SK-N-SH (cell line): Measurements from ENCODE around the gene NBEA. TPM values are rescaled to one million over a fixed set of nuclear protein-coding genes. Genes with fewer than 3 reads are reported as not detected.
A peak's percentile ranks its signal among the peaks of the same experiment; 100 is the strongest.

Experiments used
- CTCF ChIA-PET: fragments of 300-600, 350-600 bp; formaldehyde crosslinking; extraction: SDS; loops from one replicate; lab custom pipeline; 2021; lab: Yijun Ruan, JAX
- POLR2A ChIA-PET: fragments of 350-600 bp; sonication (Branson Sonifier 250); formaldehyde crosslinking; extraction: SDS; loops from one replicate; lab custom pipeline; 2020; ENCODE audit warnings: antibody characterized with exemption, inconsistent platforms; lab: Yijun Ruan, JAX
- DNase-seq: peaks from one replicate; pipeline ENCODE4 v3.0.0; 2012
- H2AFZ ChIP-seq: fragments of 200-600 bp; sonication (generic); 2 replicates; pipeline ENCODE4 v1.8.1; 2016; ENCODE audit warnings: antibody characterized with exemption, mild to moderate bottlenecking, low read depth
- H3F3A ChIP-seq: fragments of 200-600 bp; sonication (generic); replicated peaks from 2 replicates; pipeline ENCODE3; 2016; ENCODE audit warnings: antibody characterized with exemption, mild to moderate bottlenecking; ENCODE audit not compliant: insufficient read depth
- H3K27ac ChIP-seq, 2 experiments: fragments of 200-500 bp in 1 of 2; fragments of 200-600 bp in 1 of 2; sonication (Bioruptor generic) in 1 of 2; sonication (generic), shearing (Covaris generic) in 1 of 2; 2 replicates each; pipeline versions ENCODE4 v1.5.1 to v1.6.1; 2014 to 2016; ENCODE audit warnings: low read depth in 2 of 2, inconsistent platforms in 1 of 2, low read length in 1 of 2, mild to moderate bottlenecking in 1 of 2, mixed read lengths in 1 of 2
- H3K27me3 ChIP-seq: fragments of 200-600 bp; sonication (generic), shearing (Covaris generic); 2 replicates; pipeline ENCODE4 v1.6.1; 2016; ENCODE audit warnings: mixed run types; ENCODE audit not compliant: insufficient read depth
- H3K36me3 ChIP-seq, 2 experiments: fragments of 200-500 bp in 1 of 2; fragments of 200-600 bp in 1 of 2; sonication (Bioruptor generic) in 1 of 2; sonication (generic) in 1 of 2; replicated peaks in 1 of 2; 2 replicates each; pipeline versions ENCODE3 to v1.5.1; 2014 to 2016; ENCODE audit warnings: low read length in 1 of 2, mild to moderate bottlenecking in 1 of 2; ENCODE audit not compliant: insufficient read depth in 2 of 2, control insufficient read depth in 1 of 2
- H3K4me1 ChIP-seq, 2 experiments: fragments of 200-500 bp in 1 of 2; fragments of 200-600 bp in 1 of 2; sonication (Bioruptor generic) in 1 of 2; sonication (generic), shearing (Covaris generic) in 1 of 2; 2 replicates each; pipeline versions ENCODE4 v1.5.1 to v1.6.1; 2014 to 2016; ENCODE audit warnings: low read depth in 1 of 2, low read length in 1 of 2, mixed run types in 1 of 2; ENCODE audit not compliant: insufficient read depth in 2 of 2, control insufficient read depth in 1 of 2
- H3K4me2 ChIP-seq: fragments of 200-600 bp; sonication (generic), shearing (Covaris generic); 2 replicates; pipeline ENCODE4 v1.6.1; 2017; ENCODE audit warnings: mixed run types
- H3K4me3 ChIP-seq, 2 experiments: fragments of 200-500 bp in 1 of 2; fragments of 200-600 bp in 1 of 2; sonication (Bioruptor generic) in 1 of 2; sonication (generic), shearing (Covaris generic) in 1 of 2; 2 replicates each; pipeline versions ENCODE4 v1.5.1 to v1.8.1; 2014 to 2016; ENCODE audit warnings: low read depth in 2 of 2, inconsistent platforms in 1 of 2, low read length in 1 of 2, mild to moderate bottlenecking in 1 of 2, mixed read lengths in 1 of 2, moderate library complexity in 1 of 2
- H3K79me2 ChIP-seq: fragments of 200-600 bp; sonication (generic); 2 replicates; pipeline ENCODE4 v1.8.1; 2017; ENCODE audit warnings: mild to moderate bottlenecking; ENCODE audit not compliant: insufficient read depth
- H3K9ac ChIP-seq: fragments of 200-600 bp; sonication (generic); 2 replicates; pipeline ENCODE4 v1.6.1; 2017; ENCODE audit warnings: mixed run types
- H3K9me2 ChIP-seq: fragments of 200-600 bp; sonication (generic); 2 replicates; pipeline ENCODE4 v1.6.1; 2017; ENCODE audit warnings: mixed run types
- H3K9me3 ChIP-seq: fragments of 200-600 bp; sonication (generic); 2 replicates; pipeline ENCODE4 v1.6.1; 2017; ENCODE audit warnings: mixed run types, mild to moderate bottlenecking, moderate library complexity
- H4K20me1 ChIP-seq: fragments of 200-600 bp; sonication (generic); 2 replicates; pipeline ENCODE4 v1.6.1; 2017; ENCODE audit warnings: mild to moderate bottlenecking, mixed run types; ENCODE audit not compliant: insufficient read depth
- CTCF ChIP-seq: fragments of 200-600 bp; sonication (generic); IDR thresholded peaks from 2 replicates; pipeline ENCODE4 v1.6.1; 2017; ENCODE audit warnings: antibody characterized with exemption, mild to moderate bottlenecking, moderate library complexity
- FOSL2 ChIP-seq: IDR thresholded peaks from 2 replicates; pipeline ENCODE4 v1.4.0; 2012; ENCODE audit warnings: low read depth, mild to moderate bottlenecking, moderate library complexity, borderline replicate concordance
- GATA2 ChIP-seq: sonication (generic); formaldehyde crosslinking; IDR thresholded peaks from 2 replicates; pipeline ENCODE4 v1.5.0; 2020; ENCODE audit warnings: mild to moderate bottlenecking, missing genetic modification reagents
- MAX ChIP-seq: IDR thresholded peaks from 2 replicates; pipeline ENCODE4 v1.4.0; 2012; ENCODE audit warnings: low read depth
- MEF2A ChIP-seq: IDR thresholded peaks from 2 replicates; pipeline ENCODE4 v1.4.0; 2012; ENCODE audit warnings: low read depth, borderline replicate concordance
- NRF1 ChIP-seq: IDR thresholded peaks from 2 replicates; pipeline ENCODE4 v1.6.1; 2012; ENCODE audit warnings: low read depth, mild to moderate bottlenecking, low read length
- POLR2AphosphoS5 ChIP-seq: IDR thresholded peaks from 2 replicates; pipeline ENCODE4 v1.6.1; 2012; ENCODE audit warnings: low read depth, low read length
- RAD21 ChIP-seq: IDR thresholded peaks from 2 replicates; pipeline ENCODE4 v1.6.1; 2012; ENCODE audit warnings: mild to moderate bottlenecking, low read length
- RCOR1 ChIP-seq: fragments of 150-350 bp; IDR thresholded peaks from 2 replicates; pipeline ENCODE4 v1.6.1; 2017; ENCODE audit warnings: antibody characterized with exemption, low read length
- REST ChIP-seq: IDR thresholded peaks from 2 replicates; pipeline ENCODE4 v1.6.1; 2012; ENCODE audit warnings: mild to moderate bottlenecking, low read depth, low read length, moderate library complexity
- TCF12 ChIP-seq: IDR thresholded peaks from 2 replicates; pipeline ENCODE4 v1.4.0; 2012
- ZBTB33 ChIP-seq: IDR thresholded peaks from 2 replicates; pipeline ENCODE4 v1.4.0; 2012; ENCODE audit warnings: low read depth, borderline replicate concordance
- WGBS: methylation state at CpG from one replicate; pipeline ENCODE4 v1.1.6; 2017; ENCODE audit warnings: low lambda C conversion rate; 5-methylcytosine and 5-hydroxymethylcytosine counted together
- polyA plus RNA-seq, 3 experiments: library from polyadenylated mRNA; depleted of rRNA; stranded (reverse); fragments of >200 nt; gene quantifications; 2 replicates each; pipeline ENCODE4 v1.2.3, GENCODE V29; 2012

The NBEA gene
- polyA plus RNA-seq, 1 of the 3 experiments (the other 2 are of a cell fraction) = 12.3 TPM

- Histone ChIP-seq H4K20me1 (no peaks in the 10 kb centered on the region), H3F3A (peaks cover 38% of the 10 kb centered on the region), H3K4me2 (no peak overlapping the region), H3K79me2 (no peaks in the 10 kb centered on the region), H3K9me2 (no peaks in the 10 kb centered on the region), H3K9me3 (no peaks in the 10 kb centered on the region), H3K36me3 (peaks cover 0 to 12% of the 10 kb centered on the region in 2 experiments), H3K27ac (no peak overlapping the region), H3K9ac (no peak overlapping the region), H2AFZ (no peak overlapping the region), H3K27me3 (no peaks in the 10 kb centered on the region), H3K4me1 (peaks cover 12 to 16% of the 10 kb centered on the region in 2 experiments; a peak in 2 of 4 replicates), H3K4me3 (no peak overlapping the region)
- TF ChIP-seq FOSL2 = no peak
- TF ChIP-seq POLR2AphosphoS5 = no peak
- no peak for TF ChIP-seq CTCF
- TF ChIP-seq MAX = no peak
- ChIA-PET POLR2A (no interaction called here), CTCF (interaction anchor here (1.5 kb wide), 1 partner anchor 235 kb away, joined by 3 read pairs; no protein-coding TSS in a partner anchor)
- WGBS = 71% methylated on average over 3 of the region's 3 CpGs
- no peak for DNase-seq
These were observed 615.4 kb downstream of the NBEA start for GRCh38 chr13:35557475-35557874.

GRCh38 chr13:35561540-35561939, 619.5 kb downstream of the NBEA start:
- Histone ChIP-seq H3K79me2 (no peaks in the 10 kb centered on the region), H3K36me3 (peaks cover 7 to 15% of the 10 kb centered on the region in 2 experiments), H3K4me3 (no peak overlapping the region), H2AFZ (no peak overlapping the region), H3F3A (peaks cover 3% of the 10 kb centered on the region), H3K4me2 (no peak overlapping the region), H3K9ac (no peak overlapping the region), H3K27me3 (no peaks in the 10 kb centered on the region), H3K9me2 (no peaks in the 10 kb centered on the region), H4K20me1 (no peaks in the 10 kb centered on the region), H3K27ac (no peak overlapping the region), H3K4me1 (peaks cover 0 to 4% of the 10 kb centered on the region in 2 experiments; a peak in 2 of 4 replicates), H3K9me3 (no peaks in the 10 kb centered on the region)
- CTCF ChIA-PET = no interaction called here
- WGBS = 97% methylated on average over 2 of the region's 2 CpGs
- TF ChIP-seq FOSL2 = no peak
- TF ChIP-seq TCF12 = no peak
- no peak for TF ChIP-seq RAD21
- TF ChIP-seq MEF2A = no peak
- no peak for TF ChIP-seq MAX
- POLR2A ChIA-PET = no interaction called here
- DNase-seq = no peak

- H3K4me2 ChIP-seq = no peak overlapping the region
- POLR2A ChIA-PET = interaction anchor here (1.2 kb wide), 1 partner anchor 80 kb away, joined by 3 read pairs; no protein-coding TSS in a partner anchor
- no peaks in the 10 kb centered on the region for H4K20me1 ChIP-seq
- CTCF ChIA-PET = interaction anchor here (0.7 to 1.6 kb wide), 3 partner anchors 9 to 222 kb away, joined by 3 read pairs; no protein-coding TSS in a partner anchor
- no peaks in the 10 kb centered on the region for H3K9me2 ChIP-seq
- no peak overlapping the region for H2AFZ ChIP-seq
- 100% methylated on average over 1 of the region's 1 CpG for WGBS
- H3K4me3 ChIP-seq = no peak overlapping the region
- H3K27me3 ChIP-seq = no peaks in the 10 kb centered on the region
- H3K36me3 ChIP-seq = peaks cover 24 to 33% of the 10 kb centered on the region in 2 experiments
- no peaks in the 10 kb centered on the region for H3K9me3 ChIP-seq
- no peaks in the 10 kb centered on the region for H3K79me2 ChIP-seq
- no peak overlapping the region for H3K9ac ChIP-seq
- DNase-seq = no peak
- H3K27ac ChIP-seq = no peak overlapping the region
- peaks cover 3% of the 10 kb centered on the region for H3F3A ChIP-seq
- H3K4me1 ChIP-seq = peaks cover 0 to 4% of the 10 kb centered on the region in 2 experiments; a peak in 2 of 4 replicates
- no peak for TF ChIP-seq REST
- TF ChIP-seq ZBTB33 = no peak
- TF ChIP-seq POLR2AphosphoS5 = no peak
- TF ChIP-seq TCF12 = no peak
- TF ChIP-seq NRF1 = no peak
- TF ChIP-seq RCOR1 = peak; percentile 88; the same call in 1 of the 2 replicates
- TF ChIP-seq RAD21 = no peak
- peak; percentile 80 for TF ChIP-seq GATA2 (CRISPR knock-in tag)
These were observed 623.2 kb downstream of the NBEA start for GRCh38 chr13:35565273-35565672.
